Heart left ventricle (tissue), 13 donors: ENCODE results near the gene APP.

Experiments used
- POLR2A ChIP-seq, 2 donors: fragments of 450-650 bp; IDR thresholded peaks; one replicate each; pipeline ENCODE4 v1.6.1; 2017; ENCODE audit warnings: antibody characterized with exemption in 2 of 2, mild to moderate bottlenecking in 2 of 2, moderate library complexity in 2 of 2
- TF ChIP-seq, protein P1 (sequence below), 12 donors: fragments of 200-600 bp; sonication (generic) in 4 of 12; IDR thresholded peaks; one replicate each; pipeline versions ENCODE4 v1.5.0 to v1.8.0; 2018 to 2022; ENCODE audit warnings: antibody characterized with exemption in 12 of 12, mild to moderate bottlenecking in 5 of 12
- donor health status: ischemic (EF 13 %, LVEDD 7.1; RV severe dilation, severe dysfunction).
- donor health status: DM: no; HTN: yes; CAD: no.
- donor health status: DM: no; HTN: no; CAD: no.
- donor health status: ischemic (EF 25% LVEDD 6.9; RV normal size, moderate dysfunction).
- donor health status: ischemic (EF 25% LVEDD 5.7; RV mildly dilated, moderate dysfunction).
- donor health status: ischemic (EF 35%, LVEDD 5.7; RV mildly dilated, moderate dysfunction).
- donor health status: nonischemic (EF 11% LVEDD 7.7; RV severe dilation, severe dysfunction).
- donor health status: DM: yes; HTN: yes; CAD: no.
- donor health status: PGD.
- donor health status: ischemic (EF 29% LVEDD 5.4; RV normal size, mild dysfunction).
- donor health status: nonischemic (EF 23%, LVEDD 6.1; RV moderate dilation, normal function).

- TF ChIP-seq, protein P1, sequence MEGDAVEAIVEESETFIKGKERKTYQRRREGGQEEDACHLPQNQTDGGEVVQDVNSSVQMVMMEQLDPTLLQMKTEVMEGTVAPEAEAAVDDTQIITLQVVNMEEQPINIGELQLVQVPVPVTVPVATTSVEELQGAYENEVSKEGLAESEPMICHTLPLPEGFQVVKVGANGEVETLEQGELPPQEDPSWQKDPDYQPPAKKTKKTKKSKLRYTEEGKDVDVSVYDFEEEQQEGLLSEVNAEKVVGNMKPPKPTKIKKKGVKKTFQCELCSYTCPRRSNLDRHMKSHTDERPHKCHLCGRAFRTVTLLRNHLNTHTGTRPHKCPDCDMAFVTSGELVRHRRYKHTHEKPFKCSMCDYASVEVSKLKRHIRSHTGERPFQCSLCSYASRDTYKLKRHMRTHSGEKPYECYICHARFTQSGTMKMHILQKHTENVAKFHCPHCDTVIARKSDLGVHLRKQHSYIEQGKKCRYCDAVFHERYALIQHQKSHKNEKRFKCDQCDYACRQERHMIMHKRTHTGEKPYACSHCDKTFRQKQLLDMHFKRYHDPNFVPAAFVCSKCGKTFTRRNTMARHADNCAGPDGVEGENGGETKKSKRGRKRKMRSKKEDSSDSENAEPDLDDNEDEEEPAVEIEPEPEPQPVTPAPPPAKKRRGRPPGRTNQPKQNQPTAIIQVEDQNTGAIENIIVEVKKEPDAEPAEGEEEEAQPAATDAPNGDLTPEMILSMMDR (IDR thresholded peaks at IDR 0.05), result no peak
- TF ChIP-seq POLR2A (IDR thresholded peaks at IDR 0.05), result no peak
Observed at GRCh38 chr21:25855576-25855975, 315.0 kb downstream of the APP start.
